IPS-15b (cell line): ENCODE results near the gene MYO9A.
A peak's percentile ranks its signal among the peaks of the same experiment; 100 is the strongest.

Source experiments
- H3K27me3 ChIP-seq: one replicate; pipeline ENCODE4 v1.6.1; 2013; ENCODE audit warnings: low read length; ENCODE audit not compliant: control insufficient read depth, insufficient read depth
- H3K36me3 ChIP-seq: one replicate; pipeline ENCODE4 v1.6.1; 2013; ENCODE audit warnings: low read length; ENCODE audit not compliant: control insufficient read depth, insufficient read depth
- H3K4me1 ChIP-seq: one replicate; pipeline ENCODE4 v1.6.1; 2013; ENCODE audit warnings: mild to moderate bottlenecking, low read length; ENCODE audit not compliant: control insufficient read depth, insufficient read depth
- H3K4me3 ChIP-seq: one replicate; pipeline ENCODE4 v1.5.1; 2013; ENCODE audit warnings: low read depth, low read length
- H3K9ac ChIP-seq: one replicate; pipeline ENCODE4 v1.6.1; 2013; ENCODE audit warnings: low read depth, mild to moderate bottlenecking, low read length
- H3K9me3 ChIP-seq: one replicate; pipeline ENCODE4 v1.6.1; 2013; ENCODE audit warnings: mild to moderate bottlenecking, low read length; ENCODE audit not compliant: control insufficient read depth, insufficient read depth

Gene MYO9A

GRCh38 chr15:72133211-72133610 lies 15.3 kb upstream of the MYO9A start:
- Histone ChIP-seq H3K27me3 (no peaks in the 10 kb centered on the region), H3K36me3 (no peaks in the 10 kb centered on the region), H3K9me3 (no peaks in the 10 kb centered on the region), H3K9ac (no peak overlapping the region), H3K4me3 (no peak overlapping the region), H3K4me1 (no peaks in the 10 kb centered on the region)

- H3K27me3 ChIP-seq = no peaks in the 10 kb centered on the region
- no peaks in the 10 kb centered on the region for H3K9me3 ChIP-seq
- H3K4me1 ChIP-seq = no peaks in the 10 kb centered on the region
- H3K36me3 ChIP-seq = no peaks in the 10 kb centered on the region
- no peak overlapping the region for H3K9ac ChIP-seq
- no peak overlapping the region for H3K4me3 ChIP-seq
These were observed 14.0 kb upstream of the MYO9A start for GRCh38 chr15:72131922-72132321.

GRCh38 chr15:72130272-72130671 lies 12.3 kb upstream of the MYO9A start:
- Histone ChIP-seq H3K4me1 (no peaks in the 10 kb centered on the region), H3K36me3 (no peaks in the 10 kb centered on the region), H3K4me3 (no peak overlapping the region), H3K27me3 (no peaks in the 10 kb centered on the region), H3K9ac (no peak overlapping the region), H3K9me3 (no peaks in the 10 kb centered on the region)

- no peak overlapping the region for H3K4me3 ChIP-seq
- H3K9ac ChIP-seq = no peak overlapping the region
- H3K4me1 ChIP-seq = no peaks in the 10 kb centered on the region
- no peaks in the 10 kb centered on the region for H3K36me3 ChIP-seq
- no peaks in the 10 kb centered on the region for H3K9me3 ChIP-seq
- no peaks in the 10 kb centered on the region for H3K27me3 ChIP-seq
These were observed 10.4 kb upstream of the MYO9A start for GRCh38 chr15:72128359-72128758.

- H3K9me3 ChIP-seq = no peaks in the 10 kb centered on the region
These were observed 9.9 kb upstream of the MYO9A start for GRCh38 chr15:72127724-72128322.

GRCh38 chr15:72124218-72124617 lies 6.3 kb upstream of the MYO9A start:
- no peaks in the 10 kb centered on the region for H3K27me3 ChIP-seq
- H3K4me3 ChIP-seq = no peak overlapping the region
- no peaks in the 10 kb centered on the region for H3K4me1 ChIP-seq
- H3K9me3 ChIP-seq = no peaks in the 10 kb centered on the region
- H3K9ac ChIP-seq = no peak overlapping the region
- H3K36me3 ChIP-seq = no peaks in the 10 kb centered on the region

More at GRCh38 chr15:72127724-72128322, 9.9 kb upstream of the MYO9A start:
- no peaks in the 10 kb centered on the region for H3K4me1 ChIP-seq
- no peak overlapping the region for H3K4me3 ChIP-seq
- H3K27me3 ChIP-seq = no peaks in the 10 kb centered on the region
- no peaks in the 10 kb centered on the region for H3K36me3 ChIP-seq
- H3K9ac ChIP-seq = no peak overlapping the region

GRCh38 chr15:72117486-72118016 lies 399 bp downstream of the MYO9A start:
- Histone ChIP-seq H3K27me3 (no peaks in the 10 kb centered on the region), H3K9ac (peak overlapping the region; percentile 38), H3K9me3 (no peaks in the 10 kb centered on the region), H3K4me1 (no peaks in the 10 kb centered on the region), H3K4me3 (peak overlapping the region; percentile 66), H3K36me3 (no peaks in the 10 kb centered on the region)

- Histone ChIP-seq H3K4me1 (no peaks in the 10 kb centered on the region), H3K36me3 (no peaks in the 10 kb centered on the region), H3K9me3 (no peaks in the 10 kb centered on the region), H3K4me3 (peak overlapping the region; percentile 66), H3K27me3 (no peaks in the 10 kb centered on the region), H3K9ac (no peak overlapping the region)
These were observed 1.0 kb downstream of the MYO9A start for GRCh38 chr15:72116731-72117485.

GRCh38 chr15:72113347-72114031 lies 4.5 kb downstream of the MYO9A start:
- H3K4me3 ChIP-seq = no peak overlapping the region

GRCh38 chr15:72112805-72113204 lies 5.1 kb downstream of the MYO9A start:
- Histone ChIP-seq H3K4me3 (no peak overlapping the region), H3K9me3 (no peaks in the 10 kb centered on the region), H3K4me1 (no peaks in the 10 kb centered on the region), H3K9ac (no peak overlapping the region), H3K27me3 (no peaks in the 10 kb centered on the region), H3K36me3 (no peaks in the 10 kb centered on the region)

More at GRCh38 chr15:72113347-72114031, 4.5 kb downstream of the MYO9A start:
- Histone ChIP-seq H3K9ac (no peak overlapping the region), H3K4me1 (no peaks in the 10 kb centered on the region), H3K36me3 (no peaks in the 10 kb centered on the region), H3K9me3 (no peaks in the 10 kb centered on the region), H3K27me3 (no peaks in the 10 kb centered on the region)

GRCh38 chr15:72112116-72112515 lies 5.8 kb downstream of the MYO9A start:
- Histone ChIP-seq H3K4me1 (no peaks in the 10 kb centered on the region), H3K9ac (no peak overlapping the region), H3K4me3 (no peak overlapping the region), H3K9me3 (no peaks in the 10 kb centered on the region), H3K36me3 (no peaks in the 10 kb centered on the region), H3K27me3 (no peaks in the 10 kb centered on the region)
